Transverse colon (tissue), 4 donors: Measurements from ENCODE around the gene FAM111A. TPM values are rescaled to one million over a fixed set of nuclear protein-coding genes. Genes with fewer than 3 reads are reported as not detected.

ENCODE experiments used
- DNase-seq: peaks from one replicate; pipeline ENCODE4 v3.0.0-alpha.2; 2019
- H3K27ac ChIP-seq, 4 donors: fragments of 200-600 bp; sonication (generic); 2 replicates each; pipeline ENCODE4 v1.5.1; 2016 to 2018; ENCODE audit warnings: inconsistent platforms in 4 of 4
- H3K27me3 ChIP-seq: fragments of 200-600 bp; sonication (generic); 2 replicates; pipeline ENCODE4 v1.5.1; 2017; ENCODE audit warnings: inconsistent platforms
- H3K36me3 ChIP-seq, 4 donors: fragments of 200-600 bp; sonication (generic); 2 replicates each; pipeline ENCODE4 v1.5.1; 2017 to 2019; ENCODE audit warnings: inconsistent platforms in 4 of 4
- H3K4me1 ChIP-seq, 4 donors: fragments of 200-600 bp; sonication (generic); 2 replicates each; pipeline ENCODE4 v1.5.1; 2017 to 2020; ENCODE audit warnings: inconsistent platforms in 4 of 4
- H3K4me3 ChIP-seq, 4 donors: fragments of 200-600 bp; sonication (generic); 1 replicate in 1 of 4; 2 replicates in 3 of 4; pipeline versions ENCODE4 v1.5.1 to v1.6.1; 2017 to 2019; ENCODE audit warnings: inconsistent platforms in 4 of 4
- H3K9me3 ChIP-seq, 2 donors: fragments of 200-600 bp; sonication (generic); 2 replicates each; pipeline ENCODE4 v1.5.1; 2017 to 2019; ENCODE audit warnings: inconsistent platforms in 2 of 2
- CTCF ChIP-seq, 5 experiments: fragments of 200-600 bp in 3 of 5; fragments of 450-650 bp in 2 of 5; sonication (generic) in 3 of 5; IDR thresholded peaks; 1 replicate in 2 of 5; 2 replicates in 3 of 5; pipeline ENCODE4 v1.5.1; 2016 to 2017; ENCODE audit warnings: antibody characterized with exemption in 5 of 5, inconsistent platforms in 3 of 5, mild to moderate bottlenecking in 2 of 5, moderate library complexity in 1 of 5
- EP300 ChIP-seq: sonication (generic); formaldehyde crosslinking; IDR thresholded peaks from one replicate; pipeline ENCODE4 v1.6.1; 2017; ENCODE audit warnings: antibody characterized with exemption, low read depth
- POLR2A ChIP-seq: fragments of 450-650 bp; IDR thresholded peaks from one replicate; pipeline ENCODE4 v1.6.1; 2016; ENCODE audit warnings: antibody characterized with exemption, mild to moderate bottlenecking, moderate library complexity
- POLR2AphosphoS5 ChIP-seq, 3 donors: sonication (generic); formaldehyde crosslinking; IDR thresholded peaks; one replicate each; pipeline ENCODE4 v1.6.1; 2016; ENCODE audit warnings: antibody characterized with exemption in 3 of 3
- WGBS, 2 donors: methylation state at CpG; one replicate each; pipeline ENCODE4 v1.1.5; 2018; ENCODE audit warnings: low coverage in 1 of 2; 5-methylcytosine and 5-hydroxymethylcytosine counted together
- in situ Hi-C, 4 donors: fragments of 200-750 bp; cut with MboI; loops; one replicate each; pipeline versions ENCODE4 v1.15.0 to v1.15.1; 2017; ENCODE audit warnings: low sequenced_read_pairs in 3 of 4, low pct_ligation_motif_present in 1 of 4, low pct_unique_long_range_greater_than_20kb in 1 of 4
- intact Hi-C: fragments of 100-400 bp; cut with DNase I; formaldehyde crosslinking; loops from one replicate; pipeline ENCODE4 v1.15.1; 2023; ENCODE audit warnings: low total_unique reads
- total RNA-seq, 4 donors: library from RNA; depleted of rRNA; stranded (reverse); fragments of >200 nt; gene quantifications; one replicate each; pipeline ENCODE4 v1.1.0, GENCODE V29; 2016

The FAM111A gene
- total RNA-seq, 4 donors from 2014 or later: 17.6 to 62.1 (median 26.2) TPM

- Histone ChIP-seq H3K27ac (peak overlapping the region; percentile 91 to 95 (median 94)), H3K36me3 (peaks cover 0 to 6% (median 0%) of the 10 kb centered on the region in 4 donors), H3K4me3 (peak overlapping the region in 1 of 4 donors; percentile 77), H3K4me1 (peaks cover 0 to 44% (median 22%) of the 10 kb centered on the region in 4 donors), H3K9me3 (no peaks in the 10 kb centered on the region), H3K27me3 (no peaks in the 10 kb centered on the region)
- in situ Hi-C loops (loop anchor here in 1 of 4 donors (10.0 kb wide), 1 partner anchor 571 kb away; the partner anchor contains the start of genes LPXN and ZFP91), intact Hi-C loops (no loop called here)
- WGBS, 2 donors: 44 to 61% methylated on average over 4 of the region's 4 CpGs
- TF ChIP-seq EP300 (no peak), POLR2A (no peak), POLR2AphosphoS5 (IDR thresholded peaks at IDR 0.05) (peak in 1 of 3 donors; percentile 33), CTCF (IDR thresholded peaks at IDR 0.05) (no peak)
- no peak for DNase-seq
Observed at GRCh38 chr11:59145534-59145933, 2.9 kb downstream of the FAM111A start.

GRCh38 chr11:59151761-59152160 lies 9.1 kb downstream of the FAM111A start:
- peaks cover 0 to 6% (median 0%) of the 10 kb centered on the region in 4 donors for H3K4me1 ChIP-seq
- no peaks in the 10 kb centered on the region for H3K27me3 ChIP-seq
- H3K4me3 ChIP-seq: no peak overlapping the region
- H3K27ac ChIP-seq: no peak overlapping the region
- no peak for TF ChIP-seq POLR2A
- no peaks in the 10 kb centered on the region for H3K9me3 ChIP-seq
- 81 to 83% methylated on average over 1 of the region's 1 CpG for WGBS, 2 donors
- intact Hi-C loops: no loop called here
- in situ Hi-C loops: loop anchor here in 1 of 4 donors (25.0 kb wide), 2 partner anchors 136 to 286 kb away; partner anchors contain the start of genes OR5A1 and OR5A2
- H3K36me3 ChIP-seq: peaks cover 0 to 7% (median 3%) of the 10 kb centered on the region in 4 donors
- DNase-seq: no peak

GRCh38 chr11:59152312-59152951 lies 9.8 kb downstream of the FAM111A start:
- no peak for DNase-seq
- Histone ChIP-seq H3K9me3 (no peaks in the 10 kb centered on the region), H3K27me3 (no peaks in the 10 kb centered on the region), H3K27ac (no peak overlapping the region), H3K36me3 (peaks cover 0 to 7% (median 3%) of the 10 kb centered on the region in 4 donors), H3K4me1 (no peaks in the 10 kb centered on the region), H3K4me3 (no peak overlapping the region)
- TF ChIP-seq POLR2AphosphoS5 (IDR thresholded peaks at IDR 0.05): no peak
- no peak for TF ChIP-seq POLR2A
- TF ChIP-seq CTCF (IDR thresholded peaks at IDR 0.05): no peak
- TF ChIP-seq EP300: no peak
- intact Hi-C loops (no loop called here), in situ Hi-C loops (loop anchor here in 1 of 4 donors (25.0 kb wide), 2 partner anchors 135 to 285 kb away; partner anchors contain the start of genes OR5A1 and OR5A2)
- 68 to 80% methylated on average over 8 of the region's 8 CpGs for WGBS, 2 donors

DNA sequence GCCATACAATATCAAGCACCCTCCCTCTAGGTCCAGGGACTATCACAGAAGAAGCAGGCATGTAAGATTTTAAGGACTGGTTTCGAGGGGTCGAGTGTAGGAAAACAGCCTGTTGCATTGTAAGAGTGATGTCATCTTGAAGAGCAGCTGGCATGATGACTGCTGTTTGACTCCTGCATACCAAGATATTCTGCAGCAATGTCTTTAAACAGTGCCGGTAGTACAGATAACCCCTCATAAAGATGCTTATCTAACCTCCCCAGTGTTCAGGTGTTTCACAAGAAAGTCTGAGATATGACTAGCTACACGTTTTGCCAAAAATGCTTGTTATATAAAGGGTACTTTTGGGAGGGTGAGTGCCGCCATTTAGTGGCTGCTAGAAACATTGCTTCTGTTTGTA lies 12.0 kb downstream of the FAM111A start:
- Histone ChIP-seq H3K9me3 (no peaks in the 10 kb centered on the region), H3K4me1 (no peaks in the 10 kb centered on the region), H3K4me3 (no peak overlapping the region), H3K27me3 (no peaks in the 10 kb centered on the region), H3K36me3 (peaks cover 0 to 7% (median 3%) of the 10 kb centered on the region in 4 donors), H3K27ac (no peak overlapping the region)
- TF ChIP-seq POLR2AphosphoS5 (IDR thresholded peaks at IDR 0.05) (no peak), CTCF (IDR thresholded peaks at IDR 0.05) (no peak), POLR2A (no peak), EP300 (no peak)
- intact Hi-C loops: no loop called here
- WGBS, 2 donors: 48 to 63% methylated on average over 4 to 5 of the region's 5 CpGs
- no peak for DNase-seq
- in situ Hi-C loops: loop anchor here in 1 of 4 donors (25.0 kb wide), 2 partner anchors 133 to 283 kb away; partner anchors contain the start of genes OR5A1 and OR5A2
